Esophagus muscularis mucosa (tissue), 4 donors: ENCODE results near the gene PTGFRN. TPM values are rescaled to one million over a fixed set of nuclear protein-coding genes. Genes with fewer than 3 reads are reported as not detected.

Experiments
- DNase-seq: peaks from one replicate; pipeline ENCODE4 v3.0.0-alpha.2; 2017; ENCODE audit errors: extremely low spot score
- H3K27ac ChIP-seq, 4 donors: fragments of 200-600 bp; sonication (generic); replicated peaks in 1 of 4; 1 replicate in 3 of 4; 2 replicates in 1 of 4; pipeline ENCODE4 v1.5.1; 2016 to 2019; ENCODE audit warnings: mild to moderate bottlenecking in 1 of 4
- H3K27me3 ChIP-seq, 4 donors: fragments of 200-600 bp; sonication (generic); one replicate each; pipeline versions ENCODE4 v1.5.1 to v1.6.0; 2016 to 2019
- H3K36me3 ChIP-seq, 4 donors: fragments of 200-600 bp; sonication (generic); one replicate each; pipeline ENCODE4 v1.5.1; 2016 to 2019
- H3K4me1 ChIP-seq, 4 donors: fragments of 200-600 bp; sonication (generic); one replicate each; pipeline ENCODE4 v1.5.1; 2016 to 2019
- H3K4me3 ChIP-seq, 4 donors: fragments of 200-600 bp; sonication (generic); 1 replicate in 2 of 4; 2 replicates in 2 of 4; pipeline ENCODE4 v1.5.1; 2016 to 2019; ENCODE audit warnings: mild to moderate bottlenecking in 4 of 4, moderate library complexity in 1 of 4
- H3K9me3 ChIP-seq, 4 donors: fragments of 200-600 bp; sonication (generic); 1 replicate in 3 of 4; 2 replicates in 1 of 4; pipeline ENCODE4 v1.5.1; 2016 to 2019
- EP300 ChIP-seq: sonication (generic); formaldehyde crosslinking; IDR thresholded peaks from one replicate; pipeline ENCODE4 v1.6.1; 2017; ENCODE audit warnings: antibody characterized with exemption
- POLR2A ChIP-seq: fragments of 450-650 bp; IDR thresholded peaks from one replicate; pipeline ENCODE4 v1.6.1; 2017; ENCODE audit warnings: antibody characterized with exemption, moderate library complexity, mild to moderate bottlenecking, low read depth
- POLR2AphosphoS5 ChIP-seq, 2 donors: sonication (generic); formaldehyde crosslinking; IDR thresholded peaks; one replicate each; pipeline ENCODE4 v1.6.1; 2017; ENCODE audit warnings: antibody characterized with exemption in 2 of 2
- WGBS: methylation state at CpG from one replicate; pipeline ENCODE4 v1.1.5; 2018; 5-methylcytosine and 5-hydroxymethylcytosine counted together
- intact Hi-C: fragments of 100-400 bp; cut with DNase I; formaldehyde crosslinking; loops from one replicate; pipeline ENCODE4 v1.15.1; 2023
- total RNA-seq, 4 donors: library from RNA; depleted of rRNA; stranded (reverse); fragments of >200 nt; gene quantifications; one replicate each; pipeline versions ENCODE4 v1.1.0 to v1.2.1, GENCODE V29; 2016
- TF ChIP-seq, protein P1 (sequence below), 3 experiments: fragments of 200-600 bp in 2 of 3; fragments of 450-650 bp in 1 of 3; sonication (generic) in 2 of 3; IDR thresholded peaks; one replicate each; pipeline ENCODE4 v1.5.1; 2017 to 2019; ENCODE audit warnings: antibody characterized with exemption in 3 of 3, mild to moderate bottlenecking in 2 of 3, moderate library complexity in 1 of 3

PTGFRN gene
- total RNA-seq, 4 donors from 2014 or later: 69.1 to 150 (median 106) TPM

DNA sequence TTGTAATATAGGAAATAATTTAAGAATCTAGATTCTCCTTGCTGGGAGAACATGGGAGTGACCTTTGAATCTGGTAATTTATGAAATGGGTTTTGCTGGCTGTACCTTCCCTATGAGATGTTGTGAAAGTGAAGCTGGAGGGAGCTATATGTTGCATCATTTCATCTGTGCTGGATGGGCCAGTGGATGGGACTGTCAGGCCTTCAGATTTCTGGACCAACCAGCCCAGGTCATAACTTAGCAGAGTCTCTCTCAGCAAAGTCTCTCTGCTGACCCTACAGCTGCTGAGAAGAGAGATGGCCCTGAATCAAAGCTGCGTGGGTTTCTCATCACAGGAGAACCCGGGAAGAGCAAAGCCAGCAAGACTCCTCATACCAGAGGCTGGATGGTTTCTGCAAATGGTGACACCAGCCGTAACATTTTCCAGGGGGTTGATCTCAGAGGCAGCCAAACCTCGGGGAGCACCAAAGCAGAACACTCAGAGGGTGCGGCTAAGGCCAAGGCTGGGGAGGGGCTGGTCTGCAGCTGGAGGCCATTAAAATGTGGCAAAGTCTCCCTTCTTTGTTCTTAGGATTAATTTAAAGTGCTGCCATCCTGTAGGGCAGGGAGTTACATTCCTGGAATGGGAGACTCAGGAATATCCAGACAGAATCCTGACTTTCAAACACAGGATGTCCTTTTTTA is 18.2 kb upstream of the PTGFRN start:
- intact Hi-C loops: no loop called here
- no peak for TF ChIP-seq POLR2A
- no peak for TF ChIP-seq EP300
- TF ChIP-seq, protein P1, sequence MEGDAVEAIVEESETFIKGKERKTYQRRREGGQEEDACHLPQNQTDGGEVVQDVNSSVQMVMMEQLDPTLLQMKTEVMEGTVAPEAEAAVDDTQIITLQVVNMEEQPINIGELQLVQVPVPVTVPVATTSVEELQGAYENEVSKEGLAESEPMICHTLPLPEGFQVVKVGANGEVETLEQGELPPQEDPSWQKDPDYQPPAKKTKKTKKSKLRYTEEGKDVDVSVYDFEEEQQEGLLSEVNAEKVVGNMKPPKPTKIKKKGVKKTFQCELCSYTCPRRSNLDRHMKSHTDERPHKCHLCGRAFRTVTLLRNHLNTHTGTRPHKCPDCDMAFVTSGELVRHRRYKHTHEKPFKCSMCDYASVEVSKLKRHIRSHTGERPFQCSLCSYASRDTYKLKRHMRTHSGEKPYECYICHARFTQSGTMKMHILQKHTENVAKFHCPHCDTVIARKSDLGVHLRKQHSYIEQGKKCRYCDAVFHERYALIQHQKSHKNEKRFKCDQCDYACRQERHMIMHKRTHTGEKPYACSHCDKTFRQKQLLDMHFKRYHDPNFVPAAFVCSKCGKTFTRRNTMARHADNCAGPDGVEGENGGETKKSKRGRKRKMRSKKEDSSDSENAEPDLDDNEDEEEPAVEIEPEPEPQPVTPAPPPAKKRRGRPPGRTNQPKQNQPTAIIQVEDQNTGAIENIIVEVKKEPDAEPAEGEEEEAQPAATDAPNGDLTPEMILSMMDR (IDR thresholded peaks at IDR 0.05): no peak
- no peak for TF ChIP-seq POLR2AphosphoS5 (IDR thresholded peaks at IDR 0.05)
- Histone ChIP-seq H3K27me3 (no peaks in the 10 kb centered on the region), H3K4me1 (peaks cover 0 to under 1% (median 0%) of the 10 kb centered on the region in 4 donors), H3K36me3 (no peaks in the 10 kb centered on the region), H3K27ac (no peak overlapping the region), H3K9me3 (no peaks in the 10 kb centered on the region), H3K4me3 (no peak overlapping the region)
- DNase-seq: no peak
- 77% methylated on average over 5 of the region's 5 CpGs for WGBS

DNA sequence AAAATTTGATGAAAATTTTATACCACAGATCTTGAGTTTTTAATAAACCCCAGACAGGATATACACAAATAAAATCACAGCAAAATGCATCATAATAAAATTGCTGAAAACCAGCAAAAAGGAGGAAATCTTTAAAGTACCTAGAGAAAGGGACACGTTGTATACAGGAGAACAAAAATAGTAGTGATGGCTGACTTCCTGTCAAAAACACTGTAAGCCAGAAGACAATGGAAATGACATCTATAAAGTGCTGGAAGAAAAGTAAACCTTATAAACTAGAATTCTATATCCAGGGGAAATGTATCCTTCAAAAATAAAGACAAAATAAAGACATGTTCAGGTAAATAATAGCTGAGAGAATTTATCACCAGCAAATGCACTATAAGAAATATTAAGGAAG is 14.6 kb upstream of the PTGFRN start:
- TF ChIP-seq EP300 (no peak), POLR2AphosphoS5 (IDR thresholded peaks at IDR 0.05) (no peak), POLR2A (no peak)
- TF ChIP-seq, protein P1 (IDR thresholded peaks at IDR 0.05): no peak
- Histone ChIP-seq H3K27me3 (no peaks in the 10 kb centered on the region), H3K4me1 (no peaks in the 10 kb centered on the region), H3K36me3 (no peaks in the 10 kb centered on the region), H3K4me3 (no peak overlapping the region), H3K27ac (no peak overlapping the region), H3K9me3 (no peaks in the 10 kb centered on the region)
- no peak for DNase-seq
- intact Hi-C loops: no loop called here
- 73% methylated on average over 1 of the region's 1 CpG for WGBS

DNA sequence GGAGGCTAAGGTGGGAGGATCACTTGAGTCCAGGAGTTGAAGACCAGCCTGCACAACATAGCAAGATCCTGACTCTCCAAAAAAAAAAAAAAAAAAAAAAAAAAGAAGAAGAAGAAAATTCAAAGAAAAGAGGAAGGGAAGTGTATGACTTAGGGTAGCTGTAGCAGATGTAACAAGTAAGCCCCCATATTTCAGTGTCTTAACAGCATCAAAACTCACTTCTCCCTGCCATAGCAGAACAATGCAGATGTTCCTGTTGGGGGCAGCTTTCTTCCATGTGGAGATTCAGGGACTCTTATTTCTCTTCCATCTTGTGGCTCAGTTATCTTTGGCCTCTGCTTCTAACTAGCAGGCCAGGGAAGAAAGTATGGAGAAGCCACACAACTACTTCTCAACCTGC is 10.2 kb upstream of the PTGFRN start:
- no peaks in the 10 kb centered on the region for H3K4me1 ChIP-seq
- intact Hi-C loops: no loop called here
- DNase-seq: no peak
- H3K27ac ChIP-seq: no peak overlapping the region
- no peaks in the 10 kb centered on the region for H3K9me3 ChIP-seq
- no peaks in the 10 kb centered on the region for H3K36me3 ChIP-seq
- no peaks in the 10 kb centered on the region for H3K27me3 ChIP-seq
- H3K4me3 ChIP-seq: no peak overlapping the region
- TF ChIP-seq, protein P1 (IDR thresholded peaks at IDR 0.05): no peak
- TF ChIP-seq EP300: no peak
- no peak for TF ChIP-seq POLR2A
- TF ChIP-seq POLR2AphosphoS5 (IDR thresholded peaks at IDR 0.05): no peak

DNA sequence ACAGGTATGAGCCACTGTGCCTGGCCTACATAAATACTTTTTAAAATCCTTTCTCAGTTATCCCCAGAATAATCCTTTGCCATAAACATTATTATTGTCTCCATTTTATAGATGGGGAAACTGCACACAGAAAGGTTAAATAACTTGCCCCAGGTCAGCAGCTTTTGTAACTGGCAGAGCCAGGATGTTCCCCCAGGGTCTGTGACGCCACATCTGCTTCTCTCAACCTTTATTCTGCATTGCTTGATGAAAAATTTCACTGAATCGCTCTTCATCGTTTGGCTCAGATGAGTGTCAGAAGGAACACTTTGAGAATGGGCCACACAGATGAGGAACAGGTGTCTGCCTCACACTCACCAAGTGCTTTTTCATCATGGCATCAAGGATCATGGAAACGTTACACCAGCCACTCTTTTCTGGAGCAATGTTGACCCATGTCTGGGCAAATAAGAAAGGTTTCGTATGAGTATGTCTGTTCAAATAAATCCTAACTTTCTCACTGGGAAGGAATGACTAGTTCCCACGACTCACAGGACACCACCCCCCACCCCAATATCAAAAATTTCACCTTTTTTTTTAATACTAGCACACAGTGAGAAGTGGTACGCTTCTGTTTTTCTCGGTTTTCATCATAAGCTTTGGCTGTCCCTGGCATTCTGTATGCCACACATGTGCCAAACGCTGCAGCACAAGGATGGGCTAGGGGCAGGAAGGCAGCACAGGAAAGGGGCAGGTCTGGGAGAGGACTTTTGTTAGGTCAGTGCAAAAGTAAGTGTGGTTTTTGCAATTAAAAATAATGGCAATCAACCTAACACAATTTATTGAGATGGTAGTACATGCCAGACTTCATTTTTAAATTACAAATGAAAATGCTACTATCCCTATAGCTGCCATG is 9.0 kb upstream of the PTGFRN start:
- 84% methylated on average over 9 of the region's 9 CpGs for WGBS
- no peaks in the 10 kb centered on the region for H3K27me3 ChIP-seq
- intact Hi-C loops: no loop called here
- no peaks in the 10 kb centered on the region for H3K4me1 ChIP-seq
- no peak for TF ChIP-seq EP300
- no peak for TF ChIP-seq POLR2AphosphoS5 (IDR thresholded peaks at IDR 0.05)
- TF ChIP-seq, protein P1 (IDR thresholded peaks at IDR 0.05): no peak
- TF ChIP-seq POLR2A: no peak
- no peak overlapping the region for H3K4me3 ChIP-seq
- no peak for DNase-seq
- no peaks in the 10 kb centered on the region for H3K36me3 ChIP-seq
- H3K27ac ChIP-seq: no peak overlapping the region
- no peaks in the 10 kb centered on the region for H3K9me3 ChIP-seq
